Kidney (tissue), 14 donors: ENCODE measurements around the gene PURB. TPM values are rescaled to one million over a fixed set of nuclear protein-coding genes. Genes with fewer than 3 reads are reported as not detected.
A peak's percentile ranks its signal among the peaks of the same experiment; 100 is the strongest.

Experiments
- DNase-seq, 5 donors: peaks; one replicate each; pipeline ENCODE4 v3.0.0-alpha.2; 2013 to 2020
- FAIRE-seq: peaks from 2 replicates; lab custom pipeline; 2012; peaks lifted over from hg19 to GRCh38; lab: Jason Lieb, UNC
- H3K27ac ChIP-seq, 2 donors: one replicate each; pipeline ENCODE4 v1.7.0; 2013; ENCODE audit warnings: low read depth in 2 of 2, low read length in 2 of 2, inconsistent platforms in 1 of 2
- H3K27me3 ChIP-seq: one replicate; pipeline ENCODE4 v1.7.1; 2013; ENCODE audit warnings: low read length, inconsistent platforms; ENCODE audit not compliant: control insufficient read depth, insufficient read depth
- H3K36me3 ChIP-seq, 3 donors: one replicate each; pipeline versions ENCODE4 v1.7.0 to v1.7.1; 2013; ENCODE audit warnings: low read length in 3 of 3, control low read depth in 1 of 3, inconsistent platforms in 1 of 3; ENCODE audit not compliant: insufficient read depth in 3 of 3, control insufficient read depth in 2 of 3
- H3K4me1 ChIP-seq, 3 donors: one replicate each; pipeline versions ENCODE4 v1.7.0 to v1.7.1; 2013; ENCODE audit warnings: low read length in 3 of 3, inconsistent platforms in 1 of 3, low read depth in 1 of 3; ENCODE audit not compliant: control insufficient read depth in 2 of 3, insufficient read depth in 2 of 3
- H3K4me3 ChIP-seq, 3 donors: one replicate each; pipeline versions ENCODE4 v1.7.0 to v1.8.1; 2013; ENCODE audit warnings: low read length in 3 of 3, control low read depth in 1 of 3, inconsistent platforms in 1 of 3
- H3K9ac ChIP-seq, 3 donors: one replicate each; pipeline versions ENCODE4 v1.7.0 to v1.7.1; 2013; ENCODE audit warnings: low read length in 3 of 3, control low read depth in 1 of 3, inconsistent platforms in 1 of 3
- H3K9me3 ChIP-seq, 3 donors: one replicate each; pipeline versions ENCODE4 v1.7.0 to v1.7.1; 2013; ENCODE audit warnings: low read length in 3 of 3, control low read depth in 1 of 3, inconsistent platforms in 1 of 3; ENCODE audit not compliant: control insufficient read depth in 2 of 3, insufficient read depth in 1 of 3
- CTCF ChIP-seq: IDR thresholded peaks from 3 replicates; pipeline ENCODE4 v1.5.1; 2012; ENCODE audit warnings: mild to moderate bottlenecking, moderate library complexity, borderline replicate concordance; ENCODE audit not compliant: insufficient read depth; ENCODE audit errors: extremely low read depth
- intact Hi-C: fragments of 100-400 bp; cut with DNase I; formaldehyde crosslinking; loops from one replicate; pipeline ENCODE4 v1.11.1; 2022
- polyA plus RNA-seq: library from polyadenylated mRNA; stranded (reverse); fragments of 350-450 nt; fragmentation: Illumina TruSeq; extraction: RNeasy Lipid Tissue Mini Kit (QIAGEN cat#74804); gene quantifications from one replicate; pipeline ENCODE4 v1.2.3, GENCODE V29; 2014; ENCODE audit warnings: low read depth, low replicate concordance; ENCODE audit not compliant: insufficient read depth
- total RNA-seq: library from RNA; stranded (reverse); fragmentation: NEBNext Ultra II Directional; extraction: Animal tissue kit (Norgen Biotek cat#: 25700); gene quantifications from one replicate; pipeline ENCODE4 v1.2.1, GENCODE V29; 2021
- donor health status: control.
- donor health status: control.
- donor health status: control.
- donor health status: control.
- donor health status: control.
- donor health status: DM: yes; HTN: yes; CAD: no.
- donor health status: Normal renal cell carcinoma (clear cell type).

The PURB gene
- total and polyA plus RNA-seq, 2 donors from 2014 or later = 7.7 to 25.3 TPM

DNA sequence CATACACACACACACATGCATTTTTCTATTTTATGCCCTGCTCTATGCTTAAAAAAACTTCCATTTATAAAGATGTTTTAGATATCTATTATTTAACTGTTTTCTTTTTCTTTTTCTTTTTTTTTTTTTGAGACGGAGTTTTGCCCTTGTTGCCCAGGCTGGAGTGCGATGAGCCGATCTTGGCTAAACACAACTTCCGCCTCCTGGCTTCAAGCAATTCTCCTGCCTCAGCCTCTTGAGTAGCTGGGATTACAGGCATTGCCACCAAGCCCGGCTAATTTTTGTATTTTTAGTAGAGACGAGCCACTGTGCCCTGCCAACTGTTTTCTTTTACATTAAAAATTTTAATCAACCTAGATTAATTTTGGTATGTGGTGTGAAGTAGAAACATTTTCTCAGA is 45.6 kb upstream of the PURB start:
- intact Hi-C loops = no loop called here

GRCh38 chr7:44922351-44922694 is 37.0 kb upstream of the PURB start:
- DNase-seq (no peak), FAIRE-seq (no peak)

More for the DNA sequence above, 45.6 kb upstream of the PURB start:
- Histone ChIP-seq H3K27me3 (no peaks in the 10 kb centered on the region), H3K27ac (no peak overlapping the region), H3K4me3 (no peak overlapping the region), H3K36me3 (no peaks in the 10 kb centered on the region), H3K9ac (no peak overlapping the region), H3K4me1 (no peaks in the 10 kb centered on the region), H3K9me3 (no peaks in the 10 kb centered on the region)
- FAIRE-seq (no peak), DNase-seq (no peak)
- no peak for TF ChIP-seq CTCF

GRCh38 chr7:44921607-44922350 is 36.4 kb upstream of the PURB start:
- DNase-seq = peak; percentile 73 to 95 (median 81)
- intact Hi-C loops = loop anchor here (10.0 kb wide), 1 partner anchor 67 kb away; no protein-coding TSS in a partner anchor
- Histone ChIP-seq H3K36me3 (no peaks in the 10 kb centered on the region), H3K27ac (no peak overlapping the region), H3K4me3 (no peak overlapping the region), H3K9me3 (no peaks in the 10 kb centered on the region), H3K4me1 (peaks cover 0 to 2% (median 0%) of the 10 kb centered on the region in 3 donors), H3K27me3 (no peaks in the 10 kb centered on the region), H3K9ac (no peak overlapping the region)
- peak; percentile 87 for TF ChIP-seq CTCF
- no peak for FAIRE-seq

More at GRCh38 chr7:44922351-44922694, 37.0 kb upstream of the PURB start:
- Histone ChIP-seq H3K36me3 (no peaks in the 10 kb centered on the region), H3K27ac (no peak overlapping the region), H3K9ac (no peak overlapping the region), H3K9me3 (no peaks in the 10 kb centered on the region), H3K4me1 (peaks cover 0 to 2% (median 0%) of the 10 kb centered on the region in 3 donors), H3K27me3 (no peaks in the 10 kb centered on the region), H3K4me3 (no peak overlapping the region)
- no peak for TF ChIP-seq CTCF
- intact Hi-C loops = loop anchor here (10.0 kb wide), 1 partner anchor 68 kb away; no protein-coding TSS in a partner anchor
